H1 (cell line): ENCODE measurements around the gene DYNC2H1. TPM values are rescaled to one million over a fixed set of nuclear protein-coding genes. Genes with fewer than 3 reads are reported as not detected.

Experiments
- CTCF ChIA-PET: fragments of 300-600 bp; sonication (Branson Sonifier 250); formaldehyde crosslinking; loops from one replicate; lab custom pipeline; 2021; ENCODE audit not compliant: partially characterized antibody; lab: Charles Lee
- POLR2A ChIA-PET: fragments of 300-600 bp; sonication (Branson Sonifier 250); formaldehyde crosslinking; loops from one replicate; lab custom pipeline; 2021; ENCODE audit warnings: inconsistent platforms; ENCODE audit not compliant: partially characterized antibody; lab: Charles Lee
- DNase-seq, 2 experiments: peaks; one replicate each; pipeline versions ENCODE4 v3.0.0 to v3.0.0-alpha.2; 2010 to 2022; ENCODE audit warnings: low spot score in 2 of 2, low read depth in 1 of 2, mixed read lengths in 1 of 2
- FAIRE-seq: peaks from 2 replicates; lab custom pipeline; 2011; peaks lifted over from hg19 to GRCh38; lab: Jason Lieb, UNC
- H2AFZ ChIP-seq: 2 replicates; pipeline ENCODE4 v1.8.1; 2012; ENCODE audit warnings: low read length, inconsistent platforms
- H2AK5ac ChIP-seq: 2 replicates; pipeline ENCODE4 v1.6.1; 2013; ENCODE audit warnings: low read depth, low read length
- H2BK120ac ChIP-seq: replicated peaks from 2 replicates; pipeline ENCODE3; 2013; ENCODE audit warnings: low read depth, low read length, inconsistent platforms
- H2BK12ac ChIP-seq: 2 replicates; pipeline ENCODE4 v1.6.1; 2013; ENCODE audit warnings: low read depth, low read length
- H2BK15ac ChIP-seq: 2 replicates; pipeline ENCODE4 v1.6.1; 2013; ENCODE audit warnings: low read length
- H2BK20ac ChIP-seq: 2 replicates; pipeline ENCODE4 v1.6.1; 2013; ENCODE audit warnings: low read length
- H2BK5ac ChIP-seq: 2 replicates; pipeline ENCODE4 v1.6.1; 2013; ENCODE audit warnings: low read depth, low read length
- H3K14ac ChIP-seq: 2 replicates; pipeline ENCODE4 v1.6.1; 2013; ENCODE audit warnings: inconsistent platforms; ENCODE audit not compliant: insufficient read length
- H3K18ac ChIP-seq: 2 replicates; pipeline ENCODE4 v1.6.1; 2013; ENCODE audit warnings: low read length; ENCODE audit errors: extremely low read depth
- H3K23ac ChIP-seq: 2 replicates; pipeline ENCODE4 v1.6.1; 2013; ENCODE audit warnings: inconsistent platforms; ENCODE audit not compliant: insufficient read length
- H3K23me2 ChIP-seq: 2 replicates; pipeline ENCODE4 v1.6.1; 2013; ENCODE audit warnings: low read depth, low read length
- H3K27ac ChIP-seq: 2 replicates; pipeline ENCODE4 v1.6.1; 2011; ENCODE audit warnings: low read depth, low read length, inconsistent platforms
- H3K27me3 ChIP-seq, 4 experiments: replicated peaks in 1 of 4; 1 replicate in 1 of 4; 2 replicates in 3 of 4; pipeline versions ENCODE4 v1.6.1 to v1.8.1; 2011 to 2013; ENCODE audit warnings: low read length in 3 of 4, mild to moderate bottlenecking in 3 of 4, inconsistent platforms in 2 of 4, mixed read lengths in 2 of 4, moderate library complexity in 1 of 4; ENCODE audit not compliant: control insufficient read depth in 3 of 4, insufficient read depth in 3 of 4; ENCODE audit errors: extremely low read depth in 1 of 4
- H3K36me3 ChIP-seq, 4 experiments: 2 replicates each; pipeline versions ENCODE4 v1.6.1 to v1.8.1; 2011 to 2013; ENCODE audit warnings: mild to moderate bottlenecking in 4 of 4, low read length in 3 of 4, moderate library complexity in 2 of 4, control low read depth in 1 of 4, inconsistent platforms in 1 of 4; ENCODE audit not compliant: insufficient read depth in 4 of 4, control insufficient read depth in 2 of 4
- H3K4ac ChIP-seq: replicated peaks from 2 replicates; pipeline ENCODE3; 2013; ENCODE audit warnings: low read length, low read depth, mixed read lengths, inconsistent platforms; ENCODE audit not compliant: insufficient read length
- H3K4me1 ChIP-seq, 4 experiments: replicated peaks in 1 of 4; 1 replicate in 1 of 4; 2 replicates in 3 of 4; pipeline versions ENCODE4 v1.6.1 to v1.8.1; 2011 to 2013; ENCODE audit warnings: low read length in 3 of 4, inconsistent platforms in 2 of 4, mixed read lengths in 1 of 4; ENCODE audit not compliant: insufficient read depth in 4 of 4, control insufficient read depth in 3 of 4
- H3K4me2 ChIP-seq, 2 experiments: 2 replicates each; pipeline versions ENCODE4 v1.6.1 to v1.8.1; 2011 to 2013; ENCODE audit warnings: low read depth in 2 of 2, low read length in 2 of 2, control low read depth in 1 of 2, inconsistent platforms in 1 of 2, mild to moderate bottlenecking in 1 of 2; ENCODE audit not compliant: insufficient read depth in 1 of 2
- H3K4me3 ChIP-seq, 4 experiments: fragments of 200-600, 300-600 bp in 1 of 4; sonication (generic), shearing (Covaris generic), sonication (Bioruptor Twin) in 1 of 4; 2 replicates each; pipeline versions ENCODE4 v1.5.1 to v1.8.1; 2011 to 2016; ENCODE audit warnings: low read length in 4 of 4, low read depth in 3 of 4, control low read depth in 2 of 4, inconsistent platforms in 2 of 4, mild to moderate bottlenecking in 2 of 4, mixed read lengths in 1 of 4, moderate library complexity in 1 of 4; ENCODE audit not compliant: insufficient read depth in 2 of 4; ENCODE audit errors: extremely low read depth in 1 of 4
- H3K56ac ChIP-seq: replicated peaks from 2 replicates; pipeline ENCODE3; 2013; ENCODE audit warnings: low read depth, mild to moderate bottlenecking, mixed read lengths, low read length, inconsistent platforms; ENCODE audit not compliant: insufficient read length
- H3K79me1 ChIP-seq: 2 replicates; pipeline ENCODE4 v1.6.1; 2013; ENCODE audit warnings: low read depth, low read length, control low read depth
- H3K79me2 ChIP-seq, 2 experiments: 2 replicates each; pipeline versions ENCODE4 v1.6.1 to v1.8.1; 2012 to 2013; ENCODE audit warnings: low read length in 2 of 2, mild to moderate bottlenecking in 2 of 2, inconsistent platforms in 1 of 2; ENCODE audit not compliant: insufficient read depth in 2 of 2, control insufficient read depth in 1 of 2
- H3K9ac ChIP-seq, 4 experiments: replicated peaks in 1 of 4; 1 replicate in 1 of 4; 2 replicates in 3 of 4; pipeline versions ENCODE4 v1.6.1 to v1.8.1; 2011 to 2013; ENCODE audit warnings: low read depth in 3 of 4, low read length in 3 of 4, control low read depth in 2 of 4, mild to moderate bottlenecking in 2 of 4, moderate library complexity in 2 of 4, inconsistent platforms in 1 of 4; ENCODE audit errors: extremely low read depth in 1 of 4
- H3K9me3 ChIP-seq, 2 experiments: 2 replicates each; pipeline versions ENCODE4 v1.6.1 to v1.8.1; 2012 to 2013; ENCODE audit warnings: mild to moderate bottlenecking in 2 of 2, moderate library complexity in 2 of 2, control low read depth in 1 of 2, inconsistent platforms in 1 of 2, low read depth in 1 of 2, low read length in 1 of 2, mixed read lengths in 1 of 2; ENCODE audit not compliant: insufficient read depth in 2 of 2
- H4K20me1 ChIP-seq, 2 experiments: replicated peaks in 1 of 2; 2 replicates each; pipeline versions ENCODE3 to v1.8.1; 2011 to 2013; ENCODE audit warnings: inconsistent platforms in 2 of 2, low read length in 2 of 2, mild to moderate bottlenecking in 1 of 2; ENCODE audit not compliant: insufficient read depth in 2 of 2, control insufficient read depth in 1 of 2
- H4K5ac ChIP-seq: 2 replicates; pipeline ENCODE4 v1.6.1; 2013; ENCODE audit warnings: low read length, low read depth, mixed read lengths, inconsistent platforms; ENCODE audit not compliant: insufficient read length
- H4K8ac ChIP-seq: 2 replicates; pipeline ENCODE4 v1.8.0; 2013; ENCODE audit warnings: mild to moderate bottlenecking, moderate library complexity, low read length, inconsistent platforms; ENCODE audit not compliant: insufficient read depth; ENCODE audit errors: extremely low read depth
- H4K91ac ChIP-seq: replicated peaks from 2 replicates; pipeline ENCODE3; 2013; ENCODE audit warnings: low read length, mixed read lengths, inconsistent platforms; ENCODE audit not compliant: insufficient read length
- MAFK ChIP-seq: IDR thresholded peaks from 2 replicates; pipeline ENCODE4 v1.6.1; 2012; ENCODE audit warnings: low read depth, mild to moderate bottlenecking, improper control_type of control experiment, low read length
- TAF7 ChIP-seq: optimal IDR thresholded peaks from 2 replicates; pipeline ENCODE3; 2011; ENCODE audit warnings: low read depth, mild to moderate bottlenecking, inconsistent platforms, low read length, moderate library complexity, borderline replicate concordance
- polyA plus RNA-seq, 7 experiments: library from polyadenylated mRNA; depleted of rRNA in 3 of 7; stranded (reverse) in 5 of 7; unstranded in 2 of 7; fragments of >200 nt in 5 of 7; fragments of 200-250 nt in 2 of 7; gene quantifications; 1 replicate in 5 of 7; 2 replicates in 1 of 7; 4 replicates in 1 of 7; pipeline versions ENCODE4 v1.2.1 to v1.2.3, GENCODE V29; 2011 to 2013; ENCODE audit warnings: missing spikeins in 2 of 7, mixed read lengths in 2 of 7
- total RNA-seq: library from RNA; stranded (reverse); fragmentation: NEBNext Ultra II Directional; extraction: Animal tissue kit (Norgen Biotek cat#: 25700); gene quantifications from 2 replicates; pipeline ENCODE4 v1.2.1, GENCODE V29; 2021

Gene DYNC2H1
- total and polyA plus RNA-seq, 2 of the 8 experiments (the other 6 are each of a cell fraction or from before 2014, with no cell fraction given), result 6.2 to 12.0 TPM

- no peak overlapping the region for H3K27ac ChIP-seq
- H3K9ac ChIP-seq, result no peak overlapping the region
- DNase-seq (no peak), FAIRE-seq (no peak)
- no peak overlapping the region for H2BK12ac ChIP-seq
- no peaks in the 10 kb centered on the region for H3K79me1 ChIP-seq
- no peaks in the 10 kb centered on the region for H4K20me1 ChIP-seq
- TF ChIP-seq MAFK (peak; percentile 39; the same call in 1 of the 2 replicates), TAF7 (no peak)
- H3K23me2 ChIP-seq, result peaks cover 2% of the 10 kb centered on the region
- H3K18ac ChIP-seq, result no peak overlapping the region
- ChIA-PET POLR2A (no interaction called here), CTCF (interaction anchor here (1.3 kb wide), 1 partner anchor 12 kb away, joined by 7 read pairs; the partner anchor contains the start of gene DYNC2H1)
- H3K4me3 ChIP-seq, result no peak overlapping the region
- no peak overlapping the region for H2AFZ ChIP-seq
- no peak overlapping the region for H2BK20ac ChIP-seq
- H2AK5ac ChIP-seq, result no peak overlapping the region
- H3K4me1 ChIP-seq, result peaks cover 0 to 2% (median 0%) of the 10 kb centered on the region in 4 experiments; a peak in 1 of 7 replicates
- no peak overlapping the region for H3K4me2 ChIP-seq
- H2BK15ac ChIP-seq, result no peak overlapping the region
- H3K4ac ChIP-seq, result no peak overlapping the region
- no peaks in the 10 kb centered on the region for H3K79me2 ChIP-seq
- no peak overlapping the region for H2BK5ac ChIP-seq
- H3K9me3 ChIP-seq, result no peaks in the 10 kb centered on the region
- H4K8ac ChIP-seq, result no peak overlapping the region
- H3K23ac ChIP-seq, result no peak overlapping the region
- H3K36me3 ChIP-seq, result no peaks in the 10 kb centered on the region
- H3K56ac ChIP-seq, result no peak overlapping the region
- no peak overlapping the region for H4K91ac ChIP-seq
- H3K14ac ChIP-seq, result no peak overlapping the region
- H3K27me3 ChIP-seq, result no peaks in the 10 kb centered on the region; a peak in 1 of 7 replicates
- no peak overlapping the region for H4K5ac ChIP-seq
- H2BK120ac ChIP-seq, result no peak overlapping the region
Measured at GRCh38 chr11:103097279-103097678, 11.9 kb upstream of the DYNC2H1 start.
